ENCODE data around the gene ARHGDIA. TPM values are rescaled to one million over a fixed set of nuclear protein-coding genes. Genes with fewer than 3 reads are reported as not detected.

The ARHGDIA gene
- total and polyA plus RNA-seq, 12 donors: 89.9 to 263 (median 110) TPM

- Histone ChIP-seq H3K9me3 (no peaks in the 10 kb centered on the region), H3K36me3 (peaks cover 0 to 70% (median 32%) of the 10 kb centered on the region in 9 donors), H3K4me3 (no peak overlapping the region), H3K4me1 (peaks cover 3 to 16% (median 13%) of the 10 kb centered on the region in 9 donors), H3K27me3 (peaks cover 0 to 26% (median 0%) of the 10 kb centered on the region in 7 donors), H3K27ac (no peak overlapping the region)
- DNase-seq (no peak), ATAC-seq (no peak)
- intact Hi-C loops (cut with DNase I): no loop called here
- WGBS, 2 donors: 84 to 87% methylated on average over 18 of the region's 18 CpGs
- no peak for TF ChIP-seq CTCF (IDR thresholded peaks at IDR 0.05)
Measured at GRCh38 chr17:81900181-81900820, 29.2 kb upstream of the ARHGDIA start.

DNA sequence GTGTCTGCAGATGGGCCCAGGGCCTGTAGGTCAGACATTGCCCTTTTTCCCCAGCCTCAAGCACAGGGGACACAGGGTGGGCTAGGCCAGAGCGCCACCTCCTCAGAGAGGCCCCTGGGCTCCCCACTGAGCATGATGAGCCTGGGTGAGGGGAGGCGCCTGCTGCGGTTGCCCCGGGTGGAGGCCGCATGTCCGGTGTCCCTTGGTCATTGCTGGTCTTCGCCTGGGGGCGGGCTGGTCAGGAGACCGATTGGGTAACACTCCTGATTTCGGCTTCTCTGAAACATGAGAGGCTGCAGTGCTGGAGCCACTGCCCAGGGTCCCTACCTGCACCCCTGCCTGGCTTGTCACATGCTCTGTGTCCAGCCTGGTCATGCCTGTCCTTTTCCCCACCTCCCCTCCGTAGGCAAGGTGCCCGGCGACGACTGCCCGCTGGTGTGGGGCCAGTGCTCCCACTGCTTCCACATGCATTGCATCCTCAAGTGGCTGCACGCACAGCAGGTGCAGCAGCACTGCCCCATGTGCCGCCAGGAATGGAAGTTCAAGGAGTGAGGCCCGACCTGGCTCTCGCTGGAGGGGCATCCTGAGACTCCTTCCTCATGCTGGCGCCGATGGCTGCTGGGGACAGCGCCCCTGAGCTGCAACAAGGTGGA is 28.5 kb upstream of the ARHGDIA start:
- TF ChIP-seq CTCF (IDR thresholded peaks at IDR 0.05): no peak
- 94 to 95% methylated on average over 22 of the region's 22 CpGs for WGBS, 2 donors
- Histone ChIP-seq H3K9me3 (no peaks in the 10 kb centered on the region), H3K4me1 (peaks cover 3 to 16% (median 13%) of the 10 kb centered on the region in 9 donors), H3K4me3 (no peak overlapping the region), H3K36me3 (peaks cover 0 to 72% (median 34%) of the 10 kb centered on the region in 9 donors), H3K27ac (no peak overlapping the region), H3K27me3 (peaks cover 0 to 26% (median 0%) of the 10 kb centered on the region in 7 donors)
- no peak for DNase-seq
- intact Hi-C loops (cut with DNase I): no loop called here
- no peak for ATAC-seq

DNA sequence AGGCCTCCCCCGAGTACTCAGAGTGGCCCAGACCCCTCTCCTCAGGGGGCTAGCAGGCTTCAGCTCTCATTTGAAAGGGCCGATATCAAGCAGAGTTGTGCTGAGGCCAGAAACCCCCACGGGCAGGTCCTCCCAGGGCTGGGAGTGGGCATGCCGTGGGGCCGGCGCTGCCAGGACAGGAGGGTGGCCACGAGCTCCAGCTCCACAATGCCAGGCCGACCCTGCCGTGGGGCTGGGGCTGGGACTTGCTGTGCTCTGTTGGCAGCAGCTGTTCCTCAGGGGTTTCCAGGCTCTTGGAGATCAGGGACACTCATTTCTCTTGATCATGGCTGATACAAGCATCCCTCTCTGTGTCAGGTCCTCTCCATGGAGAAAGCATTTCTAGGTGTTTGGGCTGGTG is 27.7 kb upstream of the ARHGDIA start:
- no peak for DNase-seq
- TF ChIP-seq CTCF (IDR thresholded peaks at IDR 0.05): no peak
- Histone ChIP-seq H3K27ac (no peak overlapping the region), H3K4me3 (no peak overlapping the region), H3K9me3 (no peaks in the 10 kb centered on the region), H3K4me1 (peaks cover 3 to 16% (median 13%) of the 10 kb centered on the region in 9 donors), H3K27me3 (peaks cover 0 to 26% (median 0%) of the 10 kb centered on the region in 7 donors), H3K36me3 (peaks cover 0 to 72% (median 42%) of the 10 kb centered on the region in 9 donors)
- intact Hi-C loops (cut with DNase I): no loop called here
- 90 to 92% methylated on average over 9 of the region's 9 CpGs for WGBS, 2 donors
- ATAC-seq: no peak

DNA sequence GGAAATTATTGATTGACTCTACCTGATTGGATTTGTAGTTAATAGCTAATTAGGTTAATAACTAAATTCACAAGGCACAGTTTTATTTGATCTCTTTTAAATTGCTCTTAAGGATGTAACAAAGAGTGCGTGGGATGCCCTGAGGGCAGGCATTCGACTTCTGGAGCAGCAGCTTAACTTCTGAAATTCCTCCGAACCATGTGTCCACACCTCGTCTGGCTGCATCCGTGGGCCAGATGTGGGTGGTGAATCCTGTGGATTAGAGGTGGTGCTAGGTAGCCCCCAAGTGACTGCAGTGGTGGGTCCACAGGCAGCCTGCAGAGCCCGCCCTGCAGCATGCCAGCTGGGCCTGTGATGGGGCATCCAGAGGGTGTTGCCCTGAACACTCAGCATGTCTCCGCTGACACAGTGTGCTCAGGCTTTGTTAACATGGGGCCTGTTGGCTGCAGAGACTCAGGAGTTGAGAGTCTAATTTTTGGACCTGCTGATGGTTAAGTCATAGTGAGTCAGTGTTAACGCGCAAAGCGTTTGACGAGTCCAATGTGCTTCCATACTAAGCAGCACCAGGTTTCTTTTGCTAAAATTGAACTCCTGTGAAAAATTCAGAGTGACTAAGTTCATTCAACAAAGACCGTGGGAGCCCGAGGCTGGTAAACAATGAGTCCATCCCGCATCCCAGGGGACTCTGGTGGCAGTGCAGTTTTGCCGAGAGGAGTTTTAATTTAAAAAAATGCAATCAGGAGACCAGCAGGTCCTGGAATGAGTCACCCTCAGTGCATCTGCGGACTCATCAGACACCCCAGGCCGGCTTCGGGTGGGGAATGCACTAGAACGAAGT is 27.1 kb upstream of the ARHGDIA start:
- no peak for ATAC-seq
- intact Hi-C loops (cut with DNase I): no loop called here
- Histone ChIP-seq H3K4me1 (peaks cover 3 to 16% (median 13%) of the 10 kb centered on the region in 9 donors), H3K27ac (no peak overlapping the region), H3K9me3 (no peaks in the 10 kb centered on the region), H3K27me3 (peaks cover 0 to 24% (median 0%) of the 10 kb centered on the region in 7 donors), H3K4me3 (no peak overlapping the region), H3K36me3 (peaks cover 0 to 77% (median 44%) of the 10 kb centered on the region in 9 donors)
- DNase-seq: no peak
- no peak for TF ChIP-seq CTCF (IDR thresholded peaks at IDR 0.05)
- WGBS, 2 donors: 89 to 91% methylated on average over 19 of the region's 19 CpGs

All from heart right ventricle (tissue), 16 donors.